H9 (cell line): ENCODE results near the gene SLC22A17. TPM values are rescaled to one million over a fixed set of nuclear protein-coding genes. Genes with fewer than 3 reads are reported as not detected.

Experiments used
- DNase-seq: peaks from one replicate; pipeline ENCODE4 v3.0.0-alpha.2; 2017
- H2AFZ ChIP-seq: one replicate; pipeline ENCODE4 v1.6.1; 2013; ENCODE audit warnings: mild to moderate bottlenecking, low read length, control low read depth, moderate library complexity
- H2AK5ac ChIP-seq: 2 replicates; pipeline ENCODE4 v1.6.1; 2013; ENCODE audit warnings: low read length, control low read depth, mixed read lengths; ENCODE audit not compliant: insufficient read length
- H2BK120ac ChIP-seq: one replicate; pipeline ENCODE4 v1.6.1; 2013; ENCODE audit warnings: low read depth, mild to moderate bottlenecking, low read length, control low read depth, inconsistent platforms; ENCODE audit not compliant: poor library complexity, severe bottlenecking
- H2BK12ac ChIP-seq: 2 replicates; pipeline ENCODE4 v1.6.1; 2013; ENCODE audit warnings: low read length, control low read depth, mixed read lengths, low read depth; ENCODE audit not compliant: insufficient read length
- H2BK15ac ChIP-seq: 2 replicates; pipeline ENCODE4 v1.6.1; 2013; ENCODE audit warnings: low read depth, low read length, control low read depth
- H2BK20ac ChIP-seq: one replicate; pipeline ENCODE4 v1.6.1; 2013; ENCODE audit warnings: low read depth, mild to moderate bottlenecking, low read length, control low read depth, inconsistent platforms; ENCODE audit not compliant: poor library complexity, severe bottlenecking
- H2BK5ac ChIP-seq: 2 replicates; pipeline ENCODE4 v1.6.1; 2013; ENCODE audit warnings: low read length, control low read depth, mixed read lengths; ENCODE audit not compliant: insufficient read length
- H3K14ac ChIP-seq: 2 replicates; pipeline ENCODE4 v1.6.1; 2013; ENCODE audit warnings: low read length, control low read depth; ENCODE audit not compliant: insufficient read depth
- H3K18ac ChIP-seq: 2 replicates; pipeline ENCODE4 v1.6.1; 2013; ENCODE audit warnings: low read depth, mild to moderate bottlenecking, mixed read lengths, low read length, control low read depth; ENCODE audit not compliant: insufficient read length
- H3K23ac ChIP-seq: 2 replicates; pipeline ENCODE4 v1.6.1; 2013; ENCODE audit warnings: low read length, control low read depth, mixed read lengths, low read depth; ENCODE audit not compliant: insufficient read length
- H3K23me2 ChIP-seq: 2 replicates; pipeline ENCODE4 v1.6.1; 2013; ENCODE audit warnings: low read depth, mild to moderate bottlenecking, mixed read lengths, low read length, control low read depth; ENCODE audit not compliant: insufficient read length, poor library complexity, severe bottlenecking
- H3K27ac ChIP-seq: 2 replicates; pipeline ENCODE4 v1.5.1; 2013; ENCODE audit warnings: low read length, control low read depth, mixed read lengths, low read depth; ENCODE audit not compliant: insufficient read length
- H3K27me3 ChIP-seq: 2 replicates; pipeline ENCODE4 v1.6.1; 2013; ENCODE audit warnings: low read length, control low read depth, inconsistent platforms; ENCODE audit not compliant: insufficient read depth
- H3K4ac ChIP-seq: 2 replicates; pipeline ENCODE4 v1.6.1; 2013; ENCODE audit warnings: low read depth, mild to moderate bottlenecking, control low read depth, inconsistent platforms, low read length, moderate library complexity
- H3K4me1 ChIP-seq: 2 replicates; pipeline ENCODE4 v1.6.1; 2013; ENCODE audit warnings: low read length, control low read depth, inconsistent platforms; ENCODE audit not compliant: insufficient read depth
- H3K4me2 ChIP-seq: 2 replicates; pipeline ENCODE4 v1.6.1; 2013; ENCODE audit warnings: low read length, control low read depth, mixed read lengths; ENCODE audit not compliant: insufficient read length, insufficient read depth
- H3K56ac ChIP-seq: 2 replicates; pipeline ENCODE4 v1.6.1; 2013; ENCODE audit warnings: low read depth, mild to moderate bottlenecking, mixed read lengths, low read length, control low read depth; ENCODE audit not compliant: insufficient read length
- H3K79me1 ChIP-seq: 2 replicates; pipeline ENCODE4 v1.6.1; 2013; ENCODE audit warnings: low read depth, mild to moderate bottlenecking, moderate library complexity, low read length, control low read depth, inconsistent platforms; ENCODE audit not compliant: insufficient read depth, poor library complexity, severe bottlenecking
- H3K79me2 ChIP-seq: 2 replicates; pipeline ENCODE4 v1.6.1; 2013; ENCODE audit warnings: low read length, control low read depth, inconsistent platforms; ENCODE audit not compliant: insufficient read depth
- H3K9ac ChIP-seq: 2 replicates; pipeline ENCODE4 v1.6.1; 2013; ENCODE audit warnings: low read length, control low read depth, mixed read lengths; ENCODE audit not compliant: insufficient read length; ENCODE audit errors: extremely low read depth
- H3K9me3 ChIP-seq: one replicate; pipeline ENCODE4 v1.6.1; 2013; ENCODE audit warnings: low read depth, low read length, inconsistent platforms; ENCODE audit not compliant: control insufficient read depth
- H3T11ph ChIP-seq: one replicate; pipeline ENCODE4 v1.6.1; 2013; ENCODE audit warnings: mild to moderate bottlenecking, low read length, control low read depth, inconsistent platforms
- H4K20me1 ChIP-seq: one replicate; pipeline ENCODE4 v1.6.1; 2013; ENCODE audit not compliant: control insufficient read depth, insufficient read length, insufficient read depth
- H4K5ac ChIP-seq: 2 replicates; pipeline ENCODE4 v1.6.1; 2013; ENCODE audit warnings: low read depth, mild to moderate bottlenecking, mixed read lengths, low read length, control low read depth; ENCODE audit not compliant: insufficient read length
- H4K8ac ChIP-seq: replicated peaks from 2 replicates; pipeline ENCODE4 v1.6.1; 2013; ENCODE audit warnings: low read length, control low read depth, mixed read lengths, low read depth; ENCODE audit not compliant: insufficient read length
- H4K91ac ChIP-seq: 2 replicates; pipeline ENCODE4 v1.6.1; 2013; ENCODE audit warnings: low read depth, mild to moderate bottlenecking, moderate library complexity, mixed read lengths, low read length, control low read depth; ENCODE audit not compliant: insufficient read length
- H3K27ac Mint-ChIP-seq, 3 experiments: 2 replicates in 2 of 3; 3 replicates in 1 of 3; pipeline ENCODE4 v1.8.0; 2020 to 2021; ENCODE audit warnings: mixed read lengths in 3 of 3, mild to moderate bottlenecking in 1 of 3, moderate library complexity in 1 of 3
- H3K27me3 Mint-ChIP-seq: 2 replicates; pipeline ENCODE4 v1.8.0; 2021; ENCODE audit warnings: low read depth, mild to moderate bottlenecking, moderate library complexity, mixed read lengths
- H3K36me3 Mint-ChIP-seq, 3 experiments: 2 replicates in 2 of 3; 3 replicates in 1 of 3; pipeline ENCODE4 v1.8.0; 2020 to 2021; ENCODE audit warnings: low read depth in 3 of 3, mixed read lengths in 3 of 3; ENCODE audit not compliant: insufficient read depth in 1 of 3
- H3K4me1 Mint-ChIP-seq, 2 experiments: 2 replicates each; pipeline ENCODE4 v1.8.0; 2020; ENCODE audit warnings: mixed read lengths in 2 of 2
- H3K4me3 Mint-ChIP-seq, 2 experiments: 2 replicates in 1 of 2; 3 replicates in 1 of 2; pipeline ENCODE4 v1.8.0; 2020 to 2021; ENCODE audit warnings: mild to moderate bottlenecking in 2 of 2, mixed read lengths in 2 of 2, moderate library complexity in 1 of 2
- H3K9me3 Mint-ChIP-seq, 2 experiments: 2 replicates in 1 of 2; 3 replicates in 1 of 2; pipeline ENCODE4 v1.8.0; 2020; ENCODE audit warnings: mild to moderate bottlenecking in 2 of 2, mixed read lengths in 2 of 2, moderate library complexity in 1 of 2
- CTCF ChIP-seq: fragments of 200-600 bp; sonication (generic); conservative IDR thresholded peaks from 3 replicates; pipeline ENCODE4 v1.8.0; 2021; ENCODE audit warnings: antibody characterized with exemption, mild to moderate bottlenecking
- WGBS: extraction: QIAGEN DNeasy Blood & Tissue Kit; methylation state at CpG from one replicate; pipeline ENCODE4 v1.1.7; 2013; ENCODE audit warnings: missing lambda C conversion rate, low lambda C conversion rate, mixed read lengths; ENCODE audit not compliant: insufficient read length; ENCODE audit errors: extremely low coverage; 5-methylcytosine and 5-hydroxymethylcytosine counted together
- total RNA-seq: library from RNA; stranded (reverse); gene quantifications from 2 replicates; pipeline ENCODE4 v1.2.1, GENCODE V29; 2021

SLC22A17 gene
- total RNA-seq, 1 experiment from 2014 or later = 33.0 TPM

- H3K56ac ChIP-seq = no peak overlapping the region
- H3K4ac ChIP-seq = no peak overlapping the region
- no peak overlapping the region for H4K91ac ChIP-seq
- H4K5ac ChIP-seq = no peak overlapping the region
- no CpG with 5 or more reads among the region's 5 CpGs for WGBS
- H2AFZ ChIP-seq = no peak overlapping the region
- peak overlapping the region; percentile 81; the same call in 1 of the 2 replicates for H3K14ac ChIP-seq
- H3K27me3 ChIP-seq = no peaks in the 10 kb centered on the region; the same call in 1 of the 2 replicates
- peak overlapping the region; percentile 52 for H3K18ac ChIP-seq
- Mint-ChIP-seq H3K36me3 (peaks cover 23 to 26% (median 25%) of the 10 kb centered on the region in 3 experiments), H3K27me3 (peaks cover 17% of the 10 kb centered on the region), H3K9me3 (no peaks in the 10 kb centered on the region), H3K27ac (peak overlapping the region; percentile 86 to 98 (median 94); a peak in 6 of 7 replicates), H3K4me1 (peaks cover 20 to 28% of the 10 kb centered on the region in 2 experiments), H3K4me3 (peak overlapping the region; percentile 90 to 91)
- H2BK12ac ChIP-seq = no peak overlapping the region
- H3K79me1 ChIP-seq = peaks cover 6% of the 10 kb centered on the region
- no peak overlapping the region for H3K23ac ChIP-seq
- no peak overlapping the region for H2AK5ac ChIP-seq
- H3K27ac ChIP-seq = no peak overlapping the region
- no peaks in the 10 kb centered on the region for H3K9me3 ChIP-seq
- no peak overlapping the region for H4K8ac ChIP-seq
- H2BK120ac ChIP-seq = no peak overlapping the region
- peaks cover 17% of the 10 kb centered on the region for H3K23me2 ChIP-seq
- H2BK15ac ChIP-seq = no peak overlapping the region
- no peak for DNase-seq
- H4K20me1 ChIP-seq = no peaks in the 10 kb centered on the region
- H3T11ph ChIP-seq = no peak overlapping the region
- no peak overlapping the region for H2BK20ac ChIP-seq
- H3K4me1 ChIP-seq = no peaks in the 10 kb centered on the region; the same call in 1 of the 2 replicates
- H3K79me2 ChIP-seq = no peaks in the 10 kb centered on the region
- TF ChIP-seq CTCF = no peak
- H2BK5ac ChIP-seq = no peak overlapping the region
- peak overlapping the region; percentile 80 for H3K9ac ChIP-seq
- H3K4me2 ChIP-seq = peak overlapping the region; percentile 90
These were observed 45.5 kb downstream of the SLC22A17 start for GRCh38 chr14:23307146-23307530.
